CD8-positive, alpha-beta memory T cell (primary cell): ENCODE data around the gene ERBIN. TPM values are rescaled to one million over a fixed set of nuclear protein-coding genes. Genes with fewer than 3 reads are reported as not detected.
A peak's percentile ranks its signal among the peaks of the same experiment; 100 is the strongest.

Experiments
- CTCF ChIA-PET: fragments of 350-600 bp; sonication (Branson Sonifier 250); formaldehyde crosslinking; loops from one replicate; lab custom pipeline; 2021; ENCODE audit warnings: antibody characterized with exemption; lab: Charles Lee
- POLR2A ChIA-PET: fragments of 350-600 bp; sonication (Branson Sonifier 250); formaldehyde crosslinking; loops from one replicate; lab custom pipeline; 2021; ENCODE audit warnings: antibody characterized with exemption; lab: Charles Lee
- DNase-seq, 5 donors: peaks; one replicate each; pipeline versions ENCODE4 v3.0.0 to v3.0.0-alpha.2; 2020 to 2022; ENCODE audit warnings: mixed read lengths in 1 of 5
- H3K27ac ChIP-seq: one replicate; pipeline ENCODE4 v1.7.0; 2013; ENCODE audit warnings: low read depth, mild to moderate bottlenecking, low read length, moderate library complexity
- H3K27me3 ChIP-seq: 2 replicates; pipeline ENCODE4 v1.7.0; 2013; ENCODE audit warnings: low read length, mild to moderate bottlenecking; ENCODE audit not compliant: insufficient read depth, poor library complexity, severe bottlenecking
- H3K36me3 ChIP-seq: 2 replicates; pipeline ENCODE4 v1.7.0; 2013; ENCODE audit warnings: mild to moderate bottlenecking, low read length, moderate library complexity; ENCODE audit not compliant: insufficient read depth
- H3K4me1 ChIP-seq: 2 replicates; pipeline ENCODE4 v1.7.0; 2013; ENCODE audit warnings: mild to moderate bottlenecking, low read length, moderate library complexity; ENCODE audit not compliant: insufficient read depth
- H3K4me3 ChIP-seq: 2 replicates; pipeline ENCODE4 v1.7.0; 2013; ENCODE audit warnings: mild to moderate bottlenecking, low read length
- H3K9me3 ChIP-seq: 2 replicates; pipeline ENCODE4 v1.7.0; 2013; ENCODE audit warnings: mild to moderate bottlenecking, low read length
- H3K27ac Mint-ChIP-seq, 8 donors: one replicate each; pipeline ENCODE4 v1.8.0; 2020 to 2021; ENCODE audit warnings: mixed read lengths in 8 of 8, mild to moderate bottlenecking in 6 of 8, inconsistent platforms in 3 of 8, moderate library complexity in 3 of 8
- H3K27me3 Mint-ChIP-seq, 2 donors: one replicate each; pipeline ENCODE4 v1.8.0; 2020 to 2021; ENCODE audit warnings: mixed read lengths in 2 of 2, mild to moderate bottlenecking in 1 of 2, moderate library complexity in 1 of 2
- H3K36me3 Mint-ChIP-seq, 3 donors: one replicate each; pipeline ENCODE4 v1.8.0; 2020 to 2021; ENCODE audit warnings: mixed read lengths in 3 of 3, inconsistent platforms in 1 of 3, mild to moderate bottlenecking in 1 of 3
- H3K4me1 Mint-ChIP-seq, 3 donors: one replicate each; pipeline ENCODE4 v1.8.0; 2020 to 2021; ENCODE audit warnings: mixed read lengths in 3 of 3, inconsistent platforms in 1 of 3, mild to moderate bottlenecking in 1 of 3
- H3K4me3 Mint-ChIP-seq, 7 donors: one replicate each; pipeline ENCODE4 v1.8.0; 2020 to 2021; ENCODE audit warnings: mixed read lengths in 7 of 7, mild to moderate bottlenecking in 6 of 7, moderate library complexity in 4 of 7, inconsistent platforms in 2 of 7
- H3K9me3 Mint-ChIP-seq, 5 donors: one replicate each; pipeline ENCODE4 v1.8.0; 2020 to 2022; ENCODE audit warnings: mixed read lengths in 5 of 5, mild to moderate bottlenecking in 3 of 5, moderate library complexity in 2 of 5, inconsistent platforms in 1 of 5
- polyA plus RNA-seq: library from polyadenylated mRNA; unstranded; fragments of 300-500 nt; fragmentation: Illumina TruSeq; gene quantifications from one replicate; pipeline ENCODE4 v1.2.3, GENCODE V29; 2021
- total RNA-seq, 2 experiments: library from RNA; stranded (reverse); gene quantifications; one replicate each; pipeline ENCODE4 v1.2.3, GENCODE V29; 2021

Gene ERBIN
- total and polyA plus RNA-seq, 3 experiments from 2014 or later = 40.9 to 49.0 (median 43.1) TPM

- H3K36me3 Mint-ChIP-seq = peaks cover 0 to 10% (median 3%) of the 10 kb centered on the region in 3 donors
- no peaks in the 10 kb centered on the region for H3K27me3 ChIP-seq
- H3K9me3 Mint-ChIP-seq = no peaks in the 10 kb centered on the region
- H3K27me3 Mint-ChIP-seq = peaks cover 0 to 13% of the 10 kb centered on the region in 2 donors
- H3K4me3 ChIP-seq = no peak overlapping the region
- H3K27ac ChIP-seq = no peak overlapping the region
- H3K4me1 ChIP-seq = no peaks in the 10 kb centered on the region
- DNase-seq = no peak
- no peaks in the 10 kb centered on the region for H3K36me3 ChIP-seq
- no peaks in the 10 kb centered on the region for H3K4me1 Mint-ChIP-seq
- H3K4me3 Mint-ChIP-seq = no peak overlapping the region
- no peaks in the 10 kb centered on the region for H3K9me3 ChIP-seq
- no peak overlapping the region for H3K27ac Mint-ChIP-seq
- ChIA-PET POLR2A (no interaction called here), CTCF (no interaction called here)
Measured at GRCh38 chr5:65892801-65893200, 33.6 kb upstream of the ERBIN start.

DNA sequence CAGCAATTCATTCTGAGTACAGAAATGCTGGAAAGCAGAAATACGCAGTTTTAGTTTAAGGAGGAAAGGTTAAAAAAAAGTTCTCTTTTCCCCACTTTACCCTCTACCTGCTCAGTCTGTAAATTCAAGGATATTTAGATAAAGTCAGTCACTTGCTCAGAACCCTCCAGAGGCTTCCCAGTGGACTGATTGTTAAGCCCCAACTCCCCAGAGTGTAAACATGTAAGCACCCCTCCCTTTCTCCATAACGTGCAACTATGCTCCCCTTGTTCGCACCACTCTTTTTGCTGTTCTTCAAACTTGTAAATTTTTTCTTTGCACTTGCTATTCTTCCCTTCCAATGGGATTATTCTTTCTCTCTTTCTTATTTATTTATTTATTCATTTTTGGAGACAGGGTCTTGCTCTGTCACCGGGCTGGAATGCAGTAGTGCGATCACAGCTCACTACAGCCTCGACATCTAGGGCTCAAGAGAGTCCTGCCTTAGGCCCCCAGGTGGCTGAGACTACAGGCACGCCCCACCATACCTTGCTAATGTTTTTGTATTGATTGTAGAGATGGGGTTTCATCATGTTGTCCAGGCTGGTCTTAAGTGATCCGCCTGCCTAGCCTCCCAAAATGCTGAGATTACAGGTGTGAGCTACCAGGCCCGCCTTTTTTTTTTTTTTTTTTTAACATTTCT, 32.5 kb upstream of the ERBIN start:
- H3K9me3 ChIP-seq = no peaks in the 10 kb centered on the region
- no peaks in the 10 kb centered on the region for H3K27me3 ChIP-seq
- ChIA-PET POLR2A (no interaction called here), CTCF (interaction anchor here (1.3 kb wide), 1 partner anchor 32 kb away, joined by 3 read pairs; the partner anchor contains the start of gene ERBIN)
- H3K4me1 ChIP-seq = no peaks in the 10 kb centered on the region
- Mint-ChIP-seq H3K36me3 (peaks cover 0 to 3% (median under 1%) of the 10 kb centered on the region in 3 donors), H3K4me1 (no peaks in the 10 kb centered on the region), H3K27ac (no peak overlapping the region), H3K4me3 (no peak overlapping the region), H3K27me3 (peaks cover 0 to 9% of the 10 kb centered on the region in 2 donors), H3K9me3 (no peaks in the 10 kb centered on the region)
- DNase-seq = no peak
- H3K4me3 ChIP-seq = no peak overlapping the region
- H3K27ac ChIP-seq = no peak overlapping the region
- no peaks in the 10 kb centered on the region for H3K36me3 ChIP-seq

DNA sequence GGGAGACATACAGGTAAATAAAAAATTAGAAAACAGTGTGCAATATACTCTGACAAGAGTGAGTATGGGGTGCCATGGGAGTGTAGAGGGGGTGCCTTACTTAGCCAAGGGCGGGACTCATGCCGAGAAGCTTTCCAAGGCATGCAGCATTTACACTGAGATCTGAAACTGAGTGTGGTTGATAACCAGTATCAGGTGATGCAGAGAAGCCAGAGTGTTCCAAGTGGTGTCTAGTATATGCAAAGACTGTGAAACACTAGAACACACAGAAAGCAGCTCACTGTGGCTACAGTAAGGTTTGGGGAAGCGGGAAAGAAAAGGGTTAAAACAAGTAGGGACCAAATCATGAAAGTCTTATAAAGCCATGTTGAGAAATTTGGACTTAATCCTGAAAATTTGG, 30.5 kb upstream of the ERBIN start:
- Histone ChIP-seq H3K9me3 (no peaks in the 10 kb centered on the region), H3K27me3 (no peaks in the 10 kb centered on the region), H3K4me1 (no peaks in the 10 kb centered on the region), H3K36me3 (no peaks in the 10 kb centered on the region), H3K27ac (no peak overlapping the region), H3K4me3 (no peak overlapping the region)
- Mint-ChIP-seq H3K27me3 (peaks cover 0 to 6% of the 10 kb centered on the region in 2 donors), H3K4me1 (no peaks in the 10 kb centered on the region), H3K9me3 (no peaks in the 10 kb centered on the region), H3K27ac (peak overlapping the region in 2 of 8 donors; percentile 11 to 26), H3K4me3 (no peak overlapping the region), H3K36me3 (peaks cover 0 to 6% (median 0%) of the 10 kb centered on the region in 3 donors)
- ChIA-PET POLR2A (no interaction called here), CTCF (no interaction called here)
- no peak for DNase-seq

GRCh38 chr5:65900746-65901145, 25.6 kb upstream of the ERBIN start:
- H3K4me3 Mint-ChIP-seq = no peak overlapping the region
- POLR2A ChIA-PET = no interaction called here
- CTCF ChIA-PET = no interaction called here
- Histone ChIP-seq H3K36me3 (no peaks in the 10 kb centered on the region), H3K27me3 (no peaks in the 10 kb centered on the region), H3K9me3 (no peaks in the 10 kb centered on the region), H3K27ac (no peak overlapping the region), H3K4me1 (no peaks in the 10 kb centered on the region), H3K4me3 (no peak overlapping the region)
- H3K27ac Mint-ChIP-seq = peak overlapping the region in 1 of 8 donors; percentile 39
- H3K27me3 Mint-ChIP-seq = peaks cover 0 to 5% of the 10 kb centered on the region in 2 donors
- no peaks in the 10 kb centered on the region for H3K4me1 Mint-ChIP-seq
- no peaks in the 10 kb centered on the region for H3K9me3 Mint-ChIP-seq
- peaks cover 0 to 2% (median 0%) of the 10 kb centered on the region in 3 donors for H3K36me3 Mint-ChIP-seq
- no peak for DNase-seq

DNA sequence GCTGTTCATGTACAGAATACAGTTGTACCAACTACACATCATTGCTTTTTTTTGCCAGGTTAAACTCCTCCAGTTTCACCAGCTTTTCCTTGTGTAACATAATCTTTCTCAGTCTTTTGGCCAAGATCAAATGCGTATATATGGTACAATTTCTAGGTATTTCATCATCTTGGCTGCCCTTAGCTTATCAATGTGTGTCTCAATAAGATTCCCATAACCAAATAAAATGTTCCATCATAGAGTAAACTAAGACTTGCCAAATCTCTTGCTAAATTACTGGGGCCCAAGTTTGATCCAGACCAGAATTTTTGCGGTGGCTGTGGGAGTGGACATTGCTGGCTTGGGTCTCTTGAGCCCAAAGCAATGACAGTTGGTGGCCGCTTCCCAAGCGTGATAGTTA, 24.3 kb upstream of the ERBIN start:
- ChIA-PET POLR2A (no interaction called here), CTCF (no interaction called here)
- H3K27ac Mint-ChIP-seq = no peak overlapping the region
- H3K9me3 ChIP-seq = no peaks in the 10 kb centered on the region
- no peaks in the 10 kb centered on the region for H3K4me1 ChIP-seq
- no peaks in the 10 kb centered on the region for H3K9me3 Mint-ChIP-seq
- peaks cover 0 to 2% (median 0%) of the 10 kb centered on the region in 3 donors for H3K36me3 Mint-ChIP-seq
- no peak overlapping the region for H3K4me3 ChIP-seq
- H3K27me3 Mint-ChIP-seq = peaks cover 0 to 3% of the 10 kb centered on the region in 2 donors
- H3K27ac ChIP-seq = no peak overlapping the region
- no peaks in the 10 kb centered on the region for H3K4me1 Mint-ChIP-seq
- no peak overlapping the region for H3K4me3 Mint-ChIP-seq
- H3K36me3 ChIP-seq = no peaks in the 10 kb centered on the region
- no peak for DNase-seq
- H3K27me3 ChIP-seq = no peaks in the 10 kb centered on the region

DNA sequence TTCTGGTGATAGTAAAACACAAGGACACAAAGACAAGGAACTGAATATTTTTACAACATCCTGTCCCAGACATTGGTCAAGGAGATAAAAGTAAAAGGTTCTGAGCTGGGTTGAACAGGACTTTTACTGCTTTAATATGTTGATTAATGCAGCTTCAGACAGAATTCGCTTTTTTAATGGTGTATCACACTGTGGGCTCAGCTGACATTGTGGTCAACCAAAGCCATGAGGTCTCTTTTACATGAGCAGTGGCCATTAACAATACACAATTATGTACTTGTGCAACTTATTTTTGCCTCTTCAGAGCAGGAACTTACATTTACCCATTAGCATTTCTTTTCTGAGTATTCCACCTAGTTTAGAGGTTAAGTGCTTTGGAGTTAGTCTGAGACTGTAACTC, 22.8 kb upstream of the ERBIN start:
- Mint-ChIP-seq H3K4me3 (no peak overlapping the region), H3K27ac (no peak overlapping the region), H3K4me1 (no peaks in the 10 kb centered on the region), H3K27me3 (peaks cover 0 to 3% of the 10 kb centered on the region in 2 donors), H3K9me3 (no peaks in the 10 kb centered on the region), H3K36me3 (peaks cover 0 to 2% (median 0%) of the 10 kb centered on the region in 3 donors)
- Histone ChIP-seq H3K4me3 (no peak overlapping the region), H3K9me3 (no peaks in the 10 kb centered on the region), H3K4me1 (no peaks in the 10 kb centered on the region), H3K36me3 (no peaks in the 10 kb centered on the region), H3K27ac (no peak overlapping the region), H3K27me3 (no peaks in the 10 kb centered on the region)
- ChIA-PET POLR2A (interaction anchor here (0.6 kb wide), 1 partner anchor 100 kb away, joined by 3 read pairs; no protein-coding TSS in a partner anchor), CTCF (no interaction called here)
- no peak for DNase-seq

GRCh38 chr5:65906256-65906655, 20.1 kb upstream of the ERBIN start:
- ChIA-PET CTCF (no interaction called here), POLR2A (no interaction called here)

DNA sequence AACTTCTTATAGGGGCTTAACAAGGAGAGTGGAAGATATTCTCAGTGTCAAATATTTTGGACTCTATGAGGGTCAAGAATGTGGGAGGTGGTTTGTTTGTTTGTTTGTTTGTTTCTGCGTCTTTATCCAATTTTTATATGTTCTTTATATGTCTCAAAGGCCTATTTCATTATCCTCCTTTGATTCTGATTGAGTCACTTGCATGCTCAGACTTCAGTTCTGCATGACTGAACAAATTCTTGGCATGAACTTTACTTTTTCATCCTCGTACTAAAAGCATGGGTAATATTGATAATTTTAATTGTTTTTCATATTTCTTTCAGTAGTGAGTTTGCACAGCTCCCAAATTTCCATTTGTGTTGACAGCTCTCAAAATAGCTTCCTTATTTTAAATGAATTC, 19.2 kb upstream of the ERBIN start:
- Histone ChIP-seq H3K27me3 (no peaks in the 10 kb centered on the region), H3K4me1 (no peaks in the 10 kb centered on the region), H3K4me3 (no peak overlapping the region), H3K36me3 (no peaks in the 10 kb centered on the region), H3K27ac (no peak overlapping the region), H3K9me3 (no peaks in the 10 kb centered on the region)
- Mint-ChIP-seq H3K4me3 (no peak overlapping the region), H3K4me1 (no peaks in the 10 kb centered on the region), H3K36me3 (no peaks in the 10 kb centered on the region), H3K27me3 (peaks cover 0 to 3% of the 10 kb centered on the region in 2 donors), H3K9me3 (no peaks in the 10 kb centered on the region), H3K27ac (no peak overlapping the region)
- DNase-seq = no peak
- ChIA-PET CTCF (no interaction called here), POLR2A (no interaction called here)

More at GRCh38 chr5:65906256-65906655, 20.1 kb upstream of the ERBIN start:
- H3K27me3 ChIP-seq = no peaks in the 10 kb centered on the region
- H3K4me3 ChIP-seq = no peak overlapping the region
- no peaks in the 10 kb centered on the region for H3K9me3 Mint-ChIP-seq
- no peaks in the 10 kb centered on the region for H3K36me3 ChIP-seq
- no peak overlapping the region for H3K27ac Mint-ChIP-seq
- no peak overlapping the region for H3K4me3 Mint-ChIP-seq
- H3K4me1 Mint-ChIP-seq = no peaks in the 10 kb centered on the region
- H3K9me3 ChIP-seq = no peaks in the 10 kb centered on the region
- H3K27ac ChIP-seq = no peak overlapping the region
- no peaks in the 10 kb centered on the region for H3K36me3 Mint-ChIP-seq
- H3K27me3 Mint-ChIP-seq = peaks cover 0 to 3% of the 10 kb centered on the region in 2 donors
- no peaks in the 10 kb centered on the region for H3K4me1 ChIP-seq
- DNase-seq = no peak
